HepG2 (cell line): Measurements from ENCODE around the gene CALN1.

Experiments
- ARNTL ChIP-seq: sonication (generic); formaldehyde crosslinking; IDR thresholded peaks from 2 replicates; pipeline ENCODE4 v1.4.0; 2020; ENCODE audit warnings: mild to moderate bottlenecking, missing genetic modification reagents
- CEBPB ChIP-seq: IDR thresholded peaks from 2 replicates; pipeline ENCODE4 v1.6.1; 2011; ENCODE audit warnings: low read depth, low read length, improper control_type of control experiment, borderline replicate concordance
- KDM5A ChIP-seq: fragments of 200-600 bp; sonication (generic); IDR thresholded peaks from 2 replicates; pipeline ENCODE4 v1.7.0; 2018; ENCODE audit warnings: antibody characterized with exemption, mild to moderate bottlenecking, low read length, borderline replicate concordance
- MYNN ChIP-seq: sonication (generic); formaldehyde crosslinking; IDR thresholded peaks from 2 replicates; pipeline ENCODE4 v1.4.0; 2020; ENCODE audit warnings: mild to moderate bottlenecking, low read depth, missing genetic modification reagents
- ZNF441 ChIP-seq: sonication (generic); formaldehyde crosslinking; IDR thresholded peaks from 2 replicates; pipeline ENCODE4 v1.7.0; 2021; ENCODE audit warnings: missing genetic modification reagents, borderline replicate concordance
- ZNF639 ChIP-seq: conservative IDR thresholded peaks from 2 replicates; pipeline ENCODE4 v1.6.1; 2018; ENCODE audit warnings: missing genetic modification reagents
- ZNF740 ChIP-seq: sonication (generic); formaldehyde crosslinking; IDR thresholded peaks from 2 replicates; pipeline ENCODE4 v1.4.0; 2020; ENCODE audit warnings: missing genetic modification reagents
- ZSCAN21 ChIP-seq: sonication (generic); formaldehyde crosslinking; IDR thresholded peaks from 2 replicates; pipeline ENCODE4 v1.8.0; 2022; ENCODE audit warnings: mild to moderate bottlenecking, missing genetic modification reagents, moderate library complexity, borderline replicate concordance
- TF ChIP-seq, protein P1 (sequence below): sonication (generic); formaldehyde crosslinking; IDR thresholded peaks from 2 replicates; pipeline ENCODE4 v1.4.0; 2020; ENCODE audit warnings: missing genetic modification reagents, mild to moderate bottlenecking, borderline replicate concordance

DNA sequence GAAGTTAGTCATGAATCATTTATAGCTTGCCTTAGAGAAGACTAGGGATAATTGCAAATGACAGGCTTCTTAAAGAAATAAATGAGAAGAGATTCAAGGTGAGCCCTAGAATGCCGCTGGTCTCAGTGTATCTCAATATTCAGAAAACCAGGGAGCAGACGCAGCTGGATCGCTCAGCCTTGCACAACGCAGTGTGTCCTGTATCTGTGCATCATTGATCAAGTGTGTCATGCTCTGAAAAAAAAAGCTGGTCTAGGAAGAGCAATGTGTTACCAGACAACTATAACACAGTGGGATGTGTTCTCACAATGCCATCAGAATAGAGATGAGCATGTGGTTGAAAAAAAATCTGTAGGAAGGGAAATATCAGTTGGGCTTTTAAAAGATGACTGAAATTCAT lies 230.1 kb downstream of the CALN1 start:
- TF ChIP-seq KDM5A (no peak), ZNF740 (CRISPR knock-in tag) (no peak), ZNF639 (CRISPR knock-in tag) (no peak), MYNN (CRISPR knock-in tag) (no peak), ZSCAN21 (CRISPR knock-in tag) (no peak), ZNF441 (no peak), CEBPB (no peak), ARNTL (no peak)
- TF ChIP-seq, protein P1, sequence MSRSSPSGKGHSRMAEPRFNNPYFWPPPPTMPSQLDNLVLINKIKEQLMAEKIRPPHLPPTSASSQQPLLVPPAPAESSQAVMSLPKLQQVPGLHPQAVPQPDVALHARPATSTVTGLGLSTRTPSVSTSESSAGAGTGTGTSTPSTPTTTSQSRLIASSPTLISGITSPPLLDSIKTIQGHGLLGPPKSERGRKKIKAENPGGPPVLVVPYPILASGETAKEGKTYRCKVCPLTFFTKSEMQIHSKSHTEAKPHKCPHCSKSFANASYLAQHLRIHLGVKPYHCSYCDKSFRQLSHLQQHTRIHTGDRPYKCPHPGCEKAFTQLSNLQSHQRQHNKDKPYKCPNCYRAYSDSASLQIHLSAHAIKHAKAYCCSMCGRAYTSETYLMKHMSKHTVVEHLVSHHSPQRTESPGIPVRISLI (CRISPR knock-in tag) = no peak
